Neural progenitor cell (in vitro differentiated cells): ENCODE measurements around the gene FRMPD1. TPM values are rescaled to one million over a fixed set of nuclear protein-coding genes. Genes with fewer than 3 reads are reported as not detected.

Experiments
- DNase-seq: peaks from one replicate; pipeline ENCODE4 v3.0.0-alpha.2; 2016; ENCODE audit warnings: low spot score
- H2AFZ ChIP-seq: fragments of 200-600 bp; sonication (generic); replicated peaks from 2 replicates; pipeline ENCODE4 v1.6.1; 2016; ENCODE audit warnings: antibody characterized with exemption
- H3F3A ChIP-seq: fragments of 200-600 bp; sonication (generic); 2 replicates; pipeline ENCODE4 v1.6.1; 2016; ENCODE audit warnings: antibody characterized with exemption, low read depth
- H3K27ac ChIP-seq: fragments of 200-600 bp; sonication (generic); 2 replicates; pipeline ENCODE4 v1.5.1; 2016; ENCODE audit warnings: mild to moderate bottlenecking
- H3K27me3 ChIP-seq: fragments of 200-600 bp; sonication (generic); 2 replicates; pipeline ENCODE4 v1.6.1; 2016; ENCODE audit warnings: mild to moderate bottlenecking, moderate library complexity
- H3K36me3 ChIP-seq: fragments of 200-600 bp; sonication (generic); 2 replicates; pipeline ENCODE4 v1.5.1; 2016
- H3K4me1 ChIP-seq: fragments of 200-600 bp; sonication (generic); 2 replicates; pipeline ENCODE4 v1.6.1; 2016; ENCODE audit warnings: mixed run types
- H3K4me2 ChIP-seq: fragments of 200-600 bp; sonication (generic); 2 replicates; pipeline ENCODE4 v1.6.1; 2016
- H3K4me3 ChIP-seq: fragments of 200-600 bp; sonication (generic); 2 replicates; pipeline ENCODE4 v1.5.1; 2016
- H3K79me2 ChIP-seq: fragments of 200-600 bp; sonication (generic); 2 replicates; pipeline ENCODE4 v1.6.1; 2016; ENCODE audit warnings: low read depth
- H3K9ac ChIP-seq: fragments of 200-600 bp; sonication (generic); 2 replicates; pipeline ENCODE4 v1.6.1; 2016
- H3K9me3 ChIP-seq: fragments of 200-600 bp; sonication (generic); 2 replicates; pipeline ENCODE4 v1.5.1; 2016; ENCODE audit warnings: low read depth
- H4K20me1 ChIP-seq: fragments of 200-600 bp; sonication (generic); 2 replicates; pipeline ENCODE4 v1.6.1; 2016; ENCODE audit warnings: low read depth
- H3K27ac Mint-ChIP-seq: 3 replicates; pipeline ENCODE4 v1.8.0; 2021; ENCODE audit warnings: mixed read lengths
- H3K27me3 Mint-ChIP-seq: 2 replicates; pipeline ENCODE4 v1.8.0; 2022; ENCODE audit warnings: low read depth, mild to moderate bottlenecking, inconsistent platforms, moderate library complexity, mixed read lengths; ENCODE audit not compliant: insufficient read depth
- H3K36me3 Mint-ChIP-seq: 3 replicates; pipeline ENCODE4 v1.8.0; 2021; ENCODE audit warnings: mixed read lengths
- H3K4me1 Mint-ChIP-seq: 3 replicates; pipeline ENCODE4 v1.8.0; 2021; ENCODE audit warnings: mixed read lengths
- H3K4me3 Mint-ChIP-seq: 3 replicates; pipeline ENCODE4 v1.8.0; 2021; ENCODE audit warnings: mild to moderate bottlenecking, moderate library complexity, mixed read lengths
- H3K9me3 Mint-ChIP-seq: 3 replicates; pipeline ENCODE4 v1.8.0; 2020; ENCODE audit warnings: mixed read lengths
- EZH2 ChIP-seq: fragments of 200-600 bp; sonication (generic); IDR thresholded peaks from 2 replicates; pipeline ENCODE4 v1.6.1; 2017; ENCODE audit warnings: antibody characterized with exemption, mild to moderate bottlenecking, moderate library complexity
- EZH2phosphoT487 ChIP-seq: fragments of 200-600 bp; sonication (generic); IDR thresholded peaks from 2 replicates; pipeline ENCODE4 v1.6.1; 2017; ENCODE audit warnings: antibody characterized with exemption
- total RNA-seq: library from RNA; depleted of rRNA; stranded (reverse); fragments of >200 nt; gene quantifications from 2 replicates; pipeline ENCODE4 v1.2.3, GENCODE V29; 2015; ENCODE audit warnings: low replicate concordance
- TF ChIP-seq, protein P1 (sequence below): fragments of 200-600 bp; sonication (generic); IDR thresholded peaks from 2 replicates; pipeline ENCODE4 v1.5.1; 2017; ENCODE audit warnings: antibody characterized with exemption, mild to moderate bottlenecking

Gene FRMPD1
- total RNA-seq, 1 donor from 2014 or later = not detected

DNA sequence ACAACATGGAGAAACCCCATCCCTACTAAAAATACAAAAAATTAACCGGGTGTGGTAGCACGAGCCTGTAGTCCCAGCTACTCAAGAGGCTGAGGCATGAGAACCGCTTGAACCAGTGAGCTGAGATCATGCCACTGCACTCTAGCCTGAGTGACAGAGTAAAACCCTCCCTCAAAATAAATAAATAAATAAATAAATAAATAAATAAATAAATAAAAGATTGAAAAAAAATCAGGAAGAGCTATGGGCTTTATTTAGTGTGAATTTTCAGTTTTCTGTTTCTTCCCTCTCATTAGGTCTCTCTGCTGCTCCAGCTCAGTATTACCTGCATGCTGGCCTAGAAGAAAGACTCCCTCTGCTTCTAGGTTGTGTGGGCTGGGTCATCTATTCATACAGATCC, 55.0 kb downstream of the FRMPD1 start:
- Histone ChIP-seq H3K36me3 (no peaks in the 10 kb centered on the region), H3K27me3 (peaks cover 9% of the 10 kb centered on the region), H3K9me3 (no peaks in the 10 kb centered on the region), H3K27ac (no peak overlapping the region), H2AFZ (no peak overlapping the region), H3K4me2 (no peak overlapping the region), H4K20me1 (no peaks in the 10 kb centered on the region), H3K4me1 (no peaks in the 10 kb centered on the region), H3F3A (no peaks in the 10 kb centered on the region), H3K9ac (no peak overlapping the region), H3K79me2 (no peaks in the 10 kb centered on the region), H3K4me3 (no peak overlapping the region)
- no peaks in the 10 kb centered on the region for H3K36me3 Mint-ChIP-seq
- H3K27me3 Mint-ChIP-seq = peaks cover 2% of the 10 kb centered on the region
- TF ChIP-seq, protein P1, sequence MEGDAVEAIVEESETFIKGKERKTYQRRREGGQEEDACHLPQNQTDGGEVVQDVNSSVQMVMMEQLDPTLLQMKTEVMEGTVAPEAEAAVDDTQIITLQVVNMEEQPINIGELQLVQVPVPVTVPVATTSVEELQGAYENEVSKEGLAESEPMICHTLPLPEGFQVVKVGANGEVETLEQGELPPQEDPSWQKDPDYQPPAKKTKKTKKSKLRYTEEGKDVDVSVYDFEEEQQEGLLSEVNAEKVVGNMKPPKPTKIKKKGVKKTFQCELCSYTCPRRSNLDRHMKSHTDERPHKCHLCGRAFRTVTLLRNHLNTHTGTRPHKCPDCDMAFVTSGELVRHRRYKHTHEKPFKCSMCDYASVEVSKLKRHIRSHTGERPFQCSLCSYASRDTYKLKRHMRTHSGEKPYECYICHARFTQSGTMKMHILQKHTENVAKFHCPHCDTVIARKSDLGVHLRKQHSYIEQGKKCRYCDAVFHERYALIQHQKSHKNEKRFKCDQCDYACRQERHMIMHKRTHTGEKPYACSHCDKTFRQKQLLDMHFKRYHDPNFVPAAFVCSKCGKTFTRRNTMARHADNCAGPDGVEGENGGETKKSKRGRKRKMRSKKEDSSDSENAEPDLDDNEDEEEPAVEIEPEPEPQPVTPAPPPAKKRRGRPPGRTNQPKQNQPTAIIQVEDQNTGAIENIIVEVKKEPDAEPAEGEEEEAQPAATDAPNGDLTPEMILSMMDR = no peak
- H3K27ac Mint-ChIP-seq = no peak overlapping the region
- no peaks in the 10 kb centered on the region for H3K9me3 Mint-ChIP-seq
- no peak overlapping the region for H3K4me3 Mint-ChIP-seq
- no peaks in the 10 kb centered on the region for H3K4me1 Mint-ChIP-seq
- no peak for DNase-seq

DNA sequence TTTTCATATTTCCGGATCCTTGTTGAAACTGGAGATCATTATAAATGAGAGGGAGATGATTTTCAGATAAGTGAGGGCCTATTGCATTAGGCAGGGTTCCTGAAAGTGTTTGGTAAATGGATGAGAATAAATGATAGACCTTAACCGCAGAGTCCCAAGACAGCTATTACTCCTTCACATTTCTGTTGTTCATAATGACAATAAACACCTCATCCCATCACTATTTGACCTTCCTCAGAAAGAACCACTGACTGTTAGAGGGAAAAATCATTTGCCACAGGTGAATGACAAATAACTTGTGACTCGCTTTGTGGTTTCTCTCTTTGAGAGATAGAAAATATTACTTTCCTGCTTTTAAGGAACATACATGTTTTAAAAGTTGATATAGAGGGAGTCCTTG, 55.5 kb downstream of the FRMPD1 start:
- H3K27ac Mint-ChIP-seq = no peak overlapping the region
- H3K27me3 ChIP-seq = peaks cover 9% of the 10 kb centered on the region
- peaks cover 4% of the 10 kb centered on the region for H3K27me3 Mint-ChIP-seq

DNA sequence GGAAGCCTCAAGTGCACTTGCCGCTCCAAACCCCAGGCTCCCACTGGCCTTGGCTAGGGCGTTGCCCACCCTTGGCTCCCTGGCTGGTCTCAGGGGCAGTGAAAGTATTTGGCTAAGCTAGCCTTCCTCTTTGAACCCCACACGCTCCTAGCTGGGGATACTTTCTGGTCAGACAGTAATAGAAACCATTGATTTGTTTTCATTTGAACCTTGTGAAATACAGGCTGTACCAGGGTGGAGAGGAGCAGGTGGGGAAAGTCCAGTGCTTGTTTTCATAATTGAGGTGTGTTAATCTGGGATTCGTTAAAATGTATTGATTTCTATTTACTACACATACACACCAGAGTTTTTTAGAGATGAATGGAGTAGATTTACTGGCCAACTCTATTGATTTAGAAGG, 57.0 kb downstream of the FRMPD1 start:
- Histone ChIP-seq H3K27ac (no peak overlapping the region), H3K4me2 (no peak overlapping the region), H3K4me1 (no peaks in the 10 kb centered on the region), H3K9me3 (no peaks in the 10 kb centered on the region), H2AFZ (no peak overlapping the region), H3K9ac (no peak overlapping the region), H4K20me1 (no peaks in the 10 kb centered on the region), H3K4me3 (no peak overlapping the region), H3K27me3 (peaks cover 9% of the 10 kb centered on the region), H3K36me3 (no peaks in the 10 kb centered on the region), H3K79me2 (no peaks in the 10 kb centered on the region), H3F3A (no peaks in the 10 kb centered on the region)
- Mint-ChIP-seq H3K36me3 (no peaks in the 10 kb centered on the region), H3K4me3 (no peak overlapping the region), H3K27me3 (peaks cover 8% of the 10 kb centered on the region), H3K27ac (no peak overlapping the region), H3K4me1 (no peaks in the 10 kb centered on the region), H3K9me3 (no peaks in the 10 kb centered on the region)
- TF ChIP-seq EZH2 (no peak), EZH2phosphoT487 (no peak)
- DNase-seq = no peak

More for the DNA sequence above, 55.5 kb downstream of the FRMPD1 start:
- Histone ChIP-seq H3K4me1 (no peaks in the 10 kb centered on the region), H4K20me1 (no peaks in the 10 kb centered on the region), H3K79me2 (no peaks in the 10 kb centered on the region), H3K27ac (no peak overlapping the region), H2AFZ (no peak overlapping the region), H3K4me3 (no peak overlapping the region), H3K36me3 (no peaks in the 10 kb centered on the region), H3K9me3 (no peaks in the 10 kb centered on the region), H3K9ac (no peak overlapping the region), H3F3A (no peaks in the 10 kb centered on the region), H3K4me2 (no peak overlapping the region)
- Mint-ChIP-seq H3K9me3 (no peaks in the 10 kb centered on the region), H3K4me1 (no peaks in the 10 kb centered on the region), H3K36me3 (no peaks in the 10 kb centered on the region), H3K4me3 (no peak overlapping the region)
- DNase-seq = no peak
- TF ChIP-seq, protein P1 = no peak
- TF ChIP-seq EZH2 = no peak
- TF ChIP-seq EZH2phosphoT487 = no peak

DNA sequence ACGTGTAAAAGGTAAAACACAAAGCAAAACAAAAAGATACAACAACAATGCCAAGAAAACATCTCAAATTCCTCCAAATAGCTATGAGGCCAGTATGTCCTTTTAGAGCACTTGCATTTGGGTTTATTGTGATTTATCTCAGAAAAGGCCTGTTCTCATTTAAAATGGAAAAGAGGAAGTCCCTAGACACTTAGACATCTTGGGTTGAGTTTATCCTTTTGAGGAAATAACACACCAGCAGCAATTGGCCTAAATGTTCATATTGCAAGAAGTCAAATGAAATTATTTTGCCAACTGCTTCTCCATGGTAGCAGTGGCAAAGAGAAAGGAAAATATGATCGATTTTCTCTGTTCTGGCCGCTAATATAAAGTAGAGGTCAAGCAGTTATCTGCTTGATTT, 59.3 kb downstream of the FRMPD1 start:
- Histone ChIP-seq H3K9me3 (no peaks in the 10 kb centered on the region), H4K20me1 (no peaks in the 10 kb centered on the region), H3K27me3 (peaks cover 9% of the 10 kb centered on the region), H3K79me2 (no peaks in the 10 kb centered on the region), H3K4me2 (no peak overlapping the region), H3K4me1 (no peaks in the 10 kb centered on the region), H2AFZ (peak overlapping the region; percentile 14), H3K27ac (no peak overlapping the region), H3K36me3 (no peaks in the 10 kb centered on the region), H3K4me3 (no peak overlapping the region), H3F3A (no peaks in the 10 kb centered on the region), H3K9ac (no peak overlapping the region)
- Mint-ChIP-seq H3K27ac (no peak overlapping the region), H3K27me3 (peaks cover 8% of the 10 kb centered on the region), H3K4me3 (no peak overlapping the region), H3K9me3 (no peaks in the 10 kb centered on the region), H3K4me1 (no peaks in the 10 kb centered on the region), H3K36me3 (no peaks in the 10 kb centered on the region)
- no peak for DNase-seq
- TF ChIP-seq EZH2 (no peak), EZH2phosphoT487 (no peak)
- TF ChIP-seq, protein P1 = no peak
